GM10248 (cell line): ENCODE data around the gene SHFL.

Experiments used
- CTCF ChIA-PET: fragments of 300-600 bp; sonication (Branson Sonifier 250); formaldehyde crosslinking; extraction: SDS; loops from one replicate; lab custom pipeline; 2021; ENCODE audit warnings: antibody characterized with exemption; lab: Yijun Ruan, JAX
- POLR2A ChIA-PET: fragments of 350-650 bp; sonication (Branson Sonifier 250); formaldehyde crosslinking; extraction: SDS; loops from one replicate; lab custom pipeline; 2020; ENCODE audit warnings: antibody characterized with exemption; lab: Yijun Ruan, JAX
- DNase-seq: peaks from one replicate; pipeline ENCODE4 v3.0.0; 2012; ENCODE audit errors: extremely low spot score
- CTCF ChIP-seq: IDR thresholded peaks from 2 replicates; pipeline ENCODE4 v1.5.1; 2012; ENCODE audit warnings: mild to moderate bottlenecking, low read depth; ENCODE audit errors: extremely low read depth, missing control alignments, control extremely low read depth

SHFL gene

GRCh38 chr19:10106100-10106936, 20.2 kb downstream of the SHFL start, which contains the start of gene PPAN:
Gene PPAN (plus strand): TSS chr19:10106362. CDS start chr19:10106395, 33 bp downstream.
- TF ChIP-seq CTCF = no peak
- POLR2A ChIA-PET = interaction anchor here (0.5 to 2.5 kb wide), 6 partner anchors 9 to 585 kb away, joined by 4 to 22 read pairs (median 6); partner anchors contain the start of gene ICAM1
- CTCF ChIA-PET = interaction anchor here (0.8 to 5.1 kb wide), 8 partner anchors 8 to 310 kb away, joined by 3 to 44 read pairs (median 4); no protein-coding TSS in a partner anchor
- DNase-seq = peak; percentile 98

- CTCF ChIA-PET = interaction anchor here (1.2 to 5.1 kb wide), 5 partner anchors 9 to 281 kb away, joined by 3 to 44 read pairs (median 5); no protein-coding TSS in a partner anchor
- no peak for TF ChIP-seq CTCF
- POLR2A ChIA-PET = interaction anchor here (2.2 to 2.5 kb wide), 2 partner anchors 10 to 163 kb away, joined by 12 to 22 read pairs; partner anchors contain the start of gene ICAM1
- DNase-seq = no peak
Observed at GRCh38 chr19:10107254-10107653, 21.1 kb downstream of the SHFL start.

- ChIA-PET CTCF (interaction anchor here (1.0 to 5.1 kb wide), 5 partner anchors 9 to 281 kb away, joined by 3 to 44 read pairs (median 3); no protein-coding TSS in a partner anchor), POLR2A (interaction anchor here (2.2 kb wide), 1 partner anchor 9 kb away, joined by 22 read pairs; no protein-coding TSS in a partner anchor)
- no peak for TF ChIP-seq CTCF
- DNase-seq = no peak
Observed at GRCh38 chr19:10107817-10108367, 21.8 kb downstream of the SHFL start.

GRCh38 chr19:10109528-10109927, 23.4 kb downstream of the SHFL start:
- DNase-seq = no peak
- TF ChIP-seq CTCF = no peak
- ChIA-PET CTCF (interaction anchor here (1.2 to 5.1 kb wide), 4 partner anchors 11 to 179 kb away, joined by 3 to 44 read pairs (median 4); no protein-coding TSS in a partner anchor), POLR2A (no interaction called here)

- TF ChIP-seq CTCF = no peak
- CTCF ChIA-PET = interaction anchor here (1.2 to 5.1 kb wide), 3 partner anchors 12 to 140 kb away, joined by 4 to 44 read pairs (median 4); no protein-coding TSS in a partner anchor
- POLR2A ChIA-PET = interaction anchor here (1.9 kb wide), 1 partner anchor 14 kb away, joined by 5 read pairs; no protein-coding TSS in a partner anchor
Observed at GRCh38 chr19:10110076-10110971, 24.2 kb downstream of the SHFL start.

More at GRCh38 chr19:10110076-10110971, 24.2 kb downstream of the SHFL start:
- DNase-seq = no peak
